ENCODE measurements around the gene AOPEP. TPM values are rescaled to one million over a fixed set of nuclear protein-coding genes. Genes with fewer than 3 reads are reported as not detected.

AOPEP gene
- total and polyA plus RNA-seq, 7 donors: 28.0 to 490 (median 184) TPM

DNA sequence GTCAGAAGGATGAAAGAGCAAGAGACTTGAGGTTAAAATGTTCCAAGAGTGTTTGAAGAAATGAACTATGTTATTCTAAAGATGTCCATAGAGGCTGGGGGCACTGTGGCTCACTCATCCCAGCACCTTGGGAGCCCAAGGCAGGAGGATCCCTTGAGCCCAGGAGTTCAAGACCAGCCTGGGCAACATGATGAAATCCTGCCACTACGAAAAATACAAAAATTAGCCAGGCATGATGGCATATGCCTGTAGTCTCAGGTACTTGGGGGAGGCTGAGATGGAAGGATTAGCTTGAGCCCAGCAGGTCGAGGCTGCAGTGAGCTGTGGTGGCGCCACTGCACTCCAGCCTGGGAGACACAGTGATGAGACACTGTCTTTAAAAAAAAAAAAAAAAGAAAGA, 2.7 kb downstream of the AOPEP start:
- no peak for DNase-seq
- H3K27me3 ChIP-seq: no peaks in the 10 kb centered on the region
- no peak overlapping the region for H3K27ac ChIP-seq
- H3K36me3 ChIP-seq: no peaks in the 10 kb centered on the region
- TF ChIP-seq EP300 (IDR thresholded peaks at IDR 0.05) (no peak), POLR2AphosphoS5 (IDR thresholded peaks at IDR 0.05) (no peak), POLR2A (IDR thresholded peaks at IDR 0.05) (no peak)
- TF ChIP-seq, protein P1, sequence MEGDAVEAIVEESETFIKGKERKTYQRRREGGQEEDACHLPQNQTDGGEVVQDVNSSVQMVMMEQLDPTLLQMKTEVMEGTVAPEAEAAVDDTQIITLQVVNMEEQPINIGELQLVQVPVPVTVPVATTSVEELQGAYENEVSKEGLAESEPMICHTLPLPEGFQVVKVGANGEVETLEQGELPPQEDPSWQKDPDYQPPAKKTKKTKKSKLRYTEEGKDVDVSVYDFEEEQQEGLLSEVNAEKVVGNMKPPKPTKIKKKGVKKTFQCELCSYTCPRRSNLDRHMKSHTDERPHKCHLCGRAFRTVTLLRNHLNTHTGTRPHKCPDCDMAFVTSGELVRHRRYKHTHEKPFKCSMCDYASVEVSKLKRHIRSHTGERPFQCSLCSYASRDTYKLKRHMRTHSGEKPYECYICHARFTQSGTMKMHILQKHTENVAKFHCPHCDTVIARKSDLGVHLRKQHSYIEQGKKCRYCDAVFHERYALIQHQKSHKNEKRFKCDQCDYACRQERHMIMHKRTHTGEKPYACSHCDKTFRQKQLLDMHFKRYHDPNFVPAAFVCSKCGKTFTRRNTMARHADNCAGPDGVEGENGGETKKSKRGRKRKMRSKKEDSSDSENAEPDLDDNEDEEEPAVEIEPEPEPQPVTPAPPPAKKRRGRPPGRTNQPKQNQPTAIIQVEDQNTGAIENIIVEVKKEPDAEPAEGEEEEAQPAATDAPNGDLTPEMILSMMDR (IDR thresholded peaks at IDR 0.05): no peak
- H3K4me3 ChIP-seq: no peak overlapping the region
- no peaks in the 10 kb centered on the region for H3K9me3 ChIP-seq
- WGBS, 2 donors: 94 to 96% methylated on average over 3 of the region's 3 CpGs
- intact Hi-C loops (cut with DNase I): no loop called here
- H3K4me1 ChIP-seq: peaks cover 0 to 12% (median 11%) of the 10 kb centered on the region in 4 donors

DNA sequence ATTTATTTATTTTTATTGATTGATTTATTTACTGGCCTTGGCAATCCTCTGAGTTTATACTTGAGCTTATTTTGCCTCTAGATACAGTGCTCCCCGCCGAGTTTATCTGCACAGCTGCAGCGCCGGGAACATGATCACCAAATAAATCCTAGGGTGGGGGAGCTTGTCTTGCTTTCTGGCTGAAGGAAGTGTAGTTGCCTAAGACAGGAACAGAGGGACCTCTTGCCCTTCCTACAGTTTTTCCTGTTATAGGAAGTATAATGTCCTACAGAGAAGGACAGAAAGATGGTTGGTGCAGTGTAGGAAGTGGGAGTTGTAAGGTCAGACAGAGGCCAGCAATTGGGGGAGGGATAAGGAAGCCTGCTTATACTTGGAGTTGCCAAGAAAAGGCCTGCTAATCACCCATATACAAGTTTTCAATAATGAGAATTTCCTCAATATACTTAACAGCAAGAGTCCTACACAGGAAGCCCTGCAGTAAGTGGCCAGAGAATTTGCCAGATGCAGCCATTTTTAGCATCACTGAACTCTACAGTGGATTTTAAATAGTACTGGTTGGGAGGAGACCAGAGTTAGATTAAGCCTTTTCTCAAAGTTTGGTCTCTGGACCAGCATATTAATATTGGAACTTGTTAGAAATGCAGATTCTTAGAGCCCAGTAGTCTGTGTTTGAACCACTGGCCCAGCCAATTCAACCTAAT, 7.7 kb downstream of the AOPEP start:
- TF ChIP-seq, protein P1 (IDR thresholded peaks at IDR 0.05): no peak
- TF ChIP-seq EP300 (IDR thresholded peaks at IDR 0.05): no peak
- TF ChIP-seq POLR2AphosphoS5 (IDR thresholded peaks at IDR 0.05): no peak
- no peak for TF ChIP-seq POLR2A (IDR thresholded peaks at IDR 0.05)
- DNase-seq: no peak
- intact Hi-C loops (cut with DNase I): no loop called here
- Histone ChIP-seq H3K27ac (no peak overlapping the region), H3K4me1 (no peaks in the 10 kb centered on the region), H3K9me3 (no peaks in the 10 kb centered on the region), H3K4me3 (no peak overlapping the region), H3K36me3 (no peaks in the 10 kb centered on the region), H3K27me3 (no peaks in the 10 kb centered on the region)
- 61 to 76% methylated on average over 4 of the region's 4 CpGs for WGBS, 2 donors

DNA sequence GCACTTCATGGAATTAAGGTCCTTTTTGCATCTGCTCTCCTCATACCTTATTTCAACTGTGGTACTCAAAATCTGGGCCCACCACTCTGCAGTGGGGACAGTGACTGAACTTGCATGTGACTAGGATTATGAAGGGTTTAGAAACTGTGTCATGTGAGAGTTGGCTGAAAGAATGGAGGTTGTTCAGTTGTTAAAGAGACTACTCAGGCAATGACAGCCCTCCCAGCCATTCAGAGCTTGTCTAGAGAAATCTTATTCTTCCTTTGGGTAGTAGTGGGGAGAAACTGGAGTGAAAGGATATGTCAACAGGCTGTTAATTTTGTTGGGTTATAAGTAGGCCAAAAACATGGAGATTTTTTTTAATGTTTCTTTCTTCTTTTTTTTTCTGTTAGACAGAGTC, 10.3 kb downstream of the AOPEP start:
- no peaks in the 10 kb centered on the region for H3K27me3 ChIP-seq
- no peaks in the 10 kb centered on the region for H3K36me3 ChIP-seq
- no peaks in the 10 kb centered on the region for H3K4me1 ChIP-seq
- no peak for DNase-seq
- intact Hi-C loops (cut with DNase I): no loop called here
- H3K9me3 ChIP-seq: no peaks in the 10 kb centered on the region
- H3K27ac ChIP-seq: no peak overlapping the region
- H3K4me3 ChIP-seq: no peak overlapping the region
- TF ChIP-seq EP300 (IDR thresholded peaks at IDR 0.05): no peak

DNA sequence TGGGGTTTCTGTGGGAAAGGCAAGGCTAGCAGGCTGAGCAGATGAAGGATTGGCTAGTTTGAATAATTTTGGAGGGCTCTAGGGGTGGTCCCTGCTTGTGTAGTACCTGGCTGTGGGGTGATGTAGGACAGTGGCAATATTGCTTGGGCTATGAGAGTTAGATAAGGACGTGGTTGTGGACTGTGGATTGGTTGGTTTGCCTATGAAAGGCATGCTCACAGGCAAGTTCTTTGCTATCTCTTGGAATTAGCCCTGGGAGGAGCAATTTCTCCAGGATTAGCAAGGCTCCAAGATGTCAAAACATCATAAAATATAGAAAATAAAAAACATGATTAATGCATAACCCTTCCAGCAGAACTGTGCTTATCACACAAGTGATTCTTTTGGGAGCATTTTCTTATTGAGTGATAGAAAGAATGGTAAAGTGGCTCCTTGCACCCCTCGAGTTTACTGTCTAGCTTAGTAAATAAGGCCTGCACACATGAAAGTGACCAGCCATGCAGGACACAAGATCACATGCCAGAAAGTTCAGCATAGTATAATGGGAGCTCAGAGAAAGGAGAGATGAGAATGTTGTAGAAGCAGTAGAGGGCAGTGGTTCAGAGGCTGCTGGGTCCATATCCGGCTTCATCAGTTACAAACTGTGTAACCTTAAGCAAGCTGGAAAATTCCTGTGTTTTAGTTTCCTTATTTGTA, 13.8 kb downstream of the AOPEP start:
- no peaks in the 10 kb centered on the region for H3K9me3 ChIP-seq
- no peaks in the 10 kb centered on the region for H3K27me3 ChIP-seq
- DNase-seq: no peak
- TF ChIP-seq POLR2AphosphoS5 (IDR thresholded peaks at IDR 0.05): no peak
- TF ChIP-seq POLR2A (IDR thresholded peaks at IDR 0.05): no peak
- no peak for TF ChIP-seq EP300 (IDR thresholded peaks at IDR 0.05)
- TF ChIP-seq, protein P1 (IDR thresholded peaks at IDR 0.05): no peak
- no peaks in the 10 kb centered on the region for H3K4me1 ChIP-seq
- peaks cover 0 to 1% (median 0%) of the 10 kb centered on the region in 4 donors for H3K36me3 ChIP-seq
- H3K27ac ChIP-seq: no peak overlapping the region
- intact Hi-C loops (cut with DNase I): no loop called here
- WGBS, 2 donors: 66 to 68% methylated on average over 3 of the region's 3 CpGs
- no peak overlapping the region for H3K4me3 ChIP-seq

DNA sequence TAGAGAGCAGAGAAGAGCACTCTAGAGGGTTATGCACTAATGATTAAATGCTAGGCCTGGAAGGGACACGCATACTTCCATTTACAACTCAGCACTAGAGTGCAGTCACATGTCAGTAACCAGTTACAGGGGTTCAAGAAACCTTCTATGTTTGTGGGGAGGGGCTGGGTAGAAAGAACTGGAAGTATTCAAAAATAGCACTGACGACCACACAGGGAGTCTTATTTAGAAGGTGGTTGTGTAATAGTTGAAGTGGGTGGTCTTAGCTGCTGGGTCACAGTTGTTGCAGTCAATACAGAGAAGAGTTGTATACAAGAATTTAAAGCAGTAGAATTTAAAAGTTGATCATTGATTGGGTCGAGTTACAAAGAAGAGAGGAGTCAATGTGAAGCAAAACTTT, 15.4 kb downstream of the AOPEP start:
- TF ChIP-seq POLR2A (IDR thresholded peaks at IDR 0.05): no peak
- no peak for TF ChIP-seq EP300 (IDR thresholded peaks at IDR 0.05)
- TF ChIP-seq, protein P1 (IDR thresholded peaks at IDR 0.05): no peak
- no peak for TF ChIP-seq POLR2AphosphoS5 (IDR thresholded peaks at IDR 0.05)
- WGBS, 2 donors: 73 to 77% methylated on average over 3 of the region's 3 CpGs
- Histone ChIP-seq H3K27me3 (no peaks in the 10 kb centered on the region), H3K36me3 (peaks cover 0 to 4% (median 0%) of the 10 kb centered on the region in 4 donors), H3K4me3 (no peak overlapping the region), H3K9me3 (no peaks in the 10 kb centered on the region), H3K27ac (no peak overlapping the region), H3K4me1 (no peaks in the 10 kb centered on the region)
- intact Hi-C loops (cut with DNase I): no loop called here
- no peak for DNase-seq

Data from sigmoid colon (tissue), 7 donors.